ENCODE results near the gene TMEM87A. TPM values are rescaled to one million over a fixed set of nuclear protein-coding genes. Genes with fewer than 3 reads are reported as not detected.

Gene TMEM87A
- total RNA-seq, 1 donor from 2014 or later, result 79.1 TPM

DNA sequence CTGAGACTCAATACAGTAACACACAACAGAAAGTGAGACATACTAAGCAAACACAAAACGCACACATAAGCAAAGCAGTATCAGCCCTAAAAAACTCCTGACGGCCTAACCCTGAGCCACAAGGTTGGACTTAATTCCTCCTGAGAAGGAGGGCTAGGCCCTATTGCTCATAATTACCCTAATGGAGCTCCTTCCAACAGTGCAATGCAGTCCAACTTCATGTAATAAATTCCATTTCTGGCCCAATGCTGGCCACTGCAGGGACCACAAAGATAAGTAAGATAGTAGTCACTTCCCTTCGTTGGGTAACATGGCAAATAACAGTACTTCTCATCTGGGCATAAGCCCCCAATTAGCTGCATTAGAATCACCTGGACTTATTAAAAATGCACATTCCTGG is 69.3 kb downstream of the TMEM87A start:
- DNase-seq, result no peak

DNA sequence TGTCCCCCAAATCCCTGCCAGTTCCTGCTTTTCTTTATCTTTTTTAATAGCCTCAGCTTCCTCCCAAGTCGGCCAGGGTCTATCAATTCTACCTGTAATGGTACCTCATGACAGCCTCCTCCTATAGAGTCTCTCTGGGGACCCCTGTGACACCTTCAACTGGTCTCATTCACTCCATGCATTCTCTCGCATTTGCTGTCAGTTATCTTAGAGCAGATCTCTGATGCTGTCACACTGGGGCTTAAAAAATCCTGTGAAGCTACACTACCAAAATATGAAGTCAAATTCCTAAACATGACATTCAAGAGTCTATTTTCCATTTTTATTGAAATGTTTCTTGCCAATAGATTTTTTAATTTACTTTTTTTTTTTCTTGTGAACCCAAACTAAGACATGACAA is 70.6 kb downstream of the TMEM87A start:
- no peak for DNase-seq

DNA sequence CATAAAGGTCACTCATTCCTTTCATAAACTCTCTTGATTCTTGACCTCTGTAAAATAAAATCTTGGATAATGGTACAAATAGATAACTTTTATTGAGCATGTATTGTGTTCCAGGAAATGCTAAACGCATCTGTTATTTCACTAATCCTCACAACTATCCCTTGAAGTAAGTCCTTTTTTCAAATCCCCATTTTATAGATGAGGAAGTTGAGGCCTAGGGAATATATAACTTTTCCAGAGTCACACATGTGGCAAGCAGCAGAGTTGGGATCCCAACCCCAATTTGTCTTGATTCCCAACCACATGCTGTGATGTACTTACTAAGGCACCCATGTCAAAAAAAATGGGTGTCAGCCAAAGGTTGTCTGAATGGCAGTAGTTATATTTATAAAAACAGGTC is 71.4 kb downstream of the TMEM87A start:
- DNase-seq, result no peak

DNA sequence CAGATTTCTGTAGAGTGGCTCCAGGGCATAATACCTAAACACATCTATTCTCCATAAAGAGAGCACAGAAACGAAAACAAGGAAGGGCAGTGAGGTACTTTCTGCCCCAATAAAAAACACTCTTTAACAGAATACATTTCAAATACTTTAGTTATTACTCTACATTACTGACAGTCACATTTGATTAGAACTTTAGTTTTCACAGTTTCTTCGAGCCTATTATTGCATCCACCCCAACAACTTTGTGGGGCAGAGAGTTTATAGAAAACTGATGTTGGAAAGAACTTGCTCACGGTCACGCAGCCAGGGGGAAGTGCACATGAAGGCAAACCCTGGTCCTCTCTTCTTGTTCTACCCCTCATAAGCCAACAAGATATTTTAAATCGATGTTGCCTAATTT is 74.1 kb downstream of the TMEM87A start:
- no peak for DNase-seq

DNA sequence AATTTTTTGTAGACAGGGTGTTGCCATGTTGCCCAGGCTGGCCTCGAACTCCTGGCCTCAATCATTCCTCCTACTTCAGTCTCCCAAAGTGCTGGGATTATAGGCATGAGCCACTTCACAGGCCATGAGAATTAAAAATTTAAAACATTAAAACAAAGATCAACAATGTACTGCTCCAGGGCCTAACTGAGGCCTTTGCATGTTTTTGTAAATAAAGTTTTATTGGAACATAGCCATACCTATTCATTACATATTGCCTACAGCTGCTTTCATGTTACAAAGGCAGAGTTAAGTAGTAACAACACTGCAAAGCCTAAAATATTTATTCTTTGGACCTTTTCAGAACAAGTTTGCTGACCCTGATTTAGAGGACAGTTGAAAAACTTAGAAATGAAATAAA is 74.7 kb downstream of the TMEM87A start:
- no peak for DNase-seq

DNA sequence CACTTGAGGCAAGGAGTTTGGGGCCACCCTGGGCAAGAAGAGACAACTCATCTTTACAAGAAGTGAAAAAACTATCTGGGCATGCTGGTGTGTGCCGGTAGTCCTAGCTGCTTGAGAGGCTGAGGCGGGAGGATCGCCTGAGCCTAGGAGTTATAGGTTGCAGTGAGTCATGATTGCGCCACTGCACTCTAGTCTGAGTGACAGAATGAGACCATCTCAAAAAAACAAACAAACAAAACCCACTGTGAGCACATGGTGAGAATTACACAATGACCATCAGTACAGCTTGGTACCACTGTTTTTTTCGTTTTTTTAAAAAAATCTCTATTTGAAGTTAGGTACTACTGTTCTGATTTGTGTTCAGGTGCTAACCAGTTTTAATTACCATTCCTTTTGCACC is 78.7 kb downstream of the TMEM87A start:
- no peak for DNase-seq

DNA sequence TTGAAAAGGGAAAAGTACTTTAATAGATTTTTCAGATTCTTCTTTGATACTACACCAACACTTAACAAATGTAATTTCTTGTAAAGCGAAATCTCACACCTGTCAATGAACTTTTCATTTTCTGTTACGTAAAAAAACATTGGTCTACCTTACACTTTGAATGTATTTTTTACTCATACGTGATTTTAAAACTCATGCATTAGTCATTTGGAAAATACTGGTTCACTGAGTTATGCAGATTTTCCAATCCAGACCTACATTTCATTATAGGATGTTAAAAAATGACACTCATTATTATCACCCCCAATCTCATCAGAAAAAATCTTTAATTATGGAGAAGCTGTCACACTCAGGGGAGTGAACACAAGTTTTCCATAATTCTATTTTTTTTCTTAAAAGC is 79.8 kb downstream of the TMEM87A start:
- no peak for DNase-seq

DNA sequence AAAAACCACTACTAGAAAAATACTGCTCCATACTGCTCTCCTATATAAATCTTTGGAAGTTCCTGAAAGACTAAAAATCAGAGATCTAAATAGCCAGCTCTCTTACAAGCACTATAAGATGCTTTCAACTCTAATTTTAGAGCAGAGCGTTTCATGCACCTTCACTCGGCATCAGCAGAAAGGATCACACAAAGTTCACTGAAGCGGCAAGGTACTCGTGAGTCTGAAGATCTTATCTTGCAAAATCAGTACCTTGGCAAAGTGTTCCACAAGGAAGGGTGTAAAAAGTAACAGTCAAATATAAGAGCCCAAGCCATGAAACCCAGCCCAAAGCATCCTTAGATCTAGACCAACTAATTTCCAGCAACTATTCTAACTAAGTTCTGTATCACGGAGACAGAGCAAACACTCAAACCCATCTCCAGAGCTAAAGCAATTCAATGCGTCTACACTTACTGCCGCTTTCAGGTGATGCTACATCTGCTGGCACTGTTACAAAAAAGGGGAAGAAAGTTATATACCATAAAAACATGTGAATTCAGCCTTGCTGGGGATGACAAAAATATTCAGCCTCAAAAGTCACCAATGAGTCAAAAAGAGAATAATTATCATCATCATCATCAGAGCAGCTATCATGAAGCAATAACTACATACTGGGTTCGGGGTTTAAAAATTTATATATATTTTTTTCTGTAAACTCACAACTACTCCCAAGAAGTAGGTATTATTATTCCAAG is 81.5 kb downstream of the TMEM87A start:
- no peak for DNase-seq

DNA sequence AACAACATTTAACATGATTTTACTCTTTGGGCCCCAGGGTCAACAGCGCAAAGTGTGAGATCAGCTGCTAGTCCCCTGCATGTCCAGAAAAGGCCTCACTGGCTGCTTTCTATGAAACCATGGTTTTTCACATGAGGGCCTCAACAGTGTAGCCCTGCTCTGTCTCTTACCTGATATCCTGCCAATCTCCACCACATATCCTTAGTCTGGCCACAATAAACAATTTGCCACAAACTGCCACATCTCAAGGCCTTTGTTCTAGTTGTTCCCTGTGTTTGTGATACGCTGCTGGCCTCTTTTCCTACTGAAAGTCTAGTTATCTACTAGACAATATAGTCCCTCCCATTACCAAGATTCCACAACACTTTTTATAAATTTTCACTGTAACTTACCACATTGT is 82.9 kb downstream of the TMEM87A start:
- no peak for DNase-seq

DNA sequence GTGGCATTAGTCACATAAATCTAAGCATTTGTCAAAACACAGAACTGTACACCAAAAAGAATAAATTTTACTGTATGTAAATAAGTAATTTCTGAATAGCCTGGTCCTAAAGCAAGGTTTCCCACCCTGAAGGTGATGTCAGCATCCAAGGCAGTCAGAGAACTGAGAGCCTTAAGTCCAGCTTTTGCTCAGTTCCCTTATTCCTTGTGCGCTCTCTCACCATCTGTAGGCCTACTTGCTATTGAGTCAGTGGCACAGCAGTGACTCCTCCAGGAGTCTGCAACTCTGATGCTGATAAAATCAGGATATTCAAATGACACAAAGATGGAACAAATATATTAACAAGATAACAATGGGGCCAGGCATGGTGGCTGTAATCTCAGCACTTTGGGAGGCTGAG is 87.4 kb downstream of the TMEM87A start:
- no peak for DNase-seq

DNA sequence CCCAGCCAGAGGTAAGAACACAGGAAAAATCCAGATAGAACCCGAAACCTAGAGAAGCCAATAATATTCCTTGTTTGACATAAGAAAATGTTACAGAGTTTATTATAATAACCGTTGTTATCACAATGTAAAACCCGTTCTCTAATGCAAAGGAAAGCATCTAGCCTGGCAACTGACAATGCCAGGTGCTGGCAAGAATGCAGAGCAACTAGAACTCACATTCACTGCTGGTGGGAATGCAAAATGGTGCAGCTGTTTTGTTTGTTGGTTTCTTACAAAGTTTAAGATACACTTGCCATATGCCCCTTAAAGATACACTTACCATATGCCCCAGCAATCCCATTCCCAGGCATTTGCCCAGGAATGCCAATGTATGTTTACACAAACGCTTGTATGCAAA is 88.5 kb downstream of the TMEM87A start:
- DNase-seq, result peak; percentile 60

DNA sequence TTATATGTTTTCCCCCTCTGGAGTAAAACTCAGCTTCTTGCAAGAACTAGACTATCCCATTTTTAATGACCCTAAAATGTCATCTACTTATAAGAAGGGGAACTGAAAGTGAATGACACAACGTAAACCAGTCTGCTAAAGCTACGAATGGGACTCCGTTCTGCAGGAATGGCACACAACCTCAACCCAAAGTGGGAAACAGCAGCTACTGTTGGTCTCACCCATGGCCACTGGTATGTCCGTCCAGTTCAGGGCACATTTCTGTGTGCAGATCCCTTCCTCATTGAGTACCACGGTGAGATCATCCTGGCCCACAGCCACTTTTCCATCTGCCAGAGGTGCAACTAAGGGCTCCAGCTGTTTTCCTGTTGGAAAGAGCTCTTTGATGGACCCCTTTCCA is 88.9 kb downstream of the TMEM87A start:
- peak; percentile 35 for DNase-seq

DNA sequence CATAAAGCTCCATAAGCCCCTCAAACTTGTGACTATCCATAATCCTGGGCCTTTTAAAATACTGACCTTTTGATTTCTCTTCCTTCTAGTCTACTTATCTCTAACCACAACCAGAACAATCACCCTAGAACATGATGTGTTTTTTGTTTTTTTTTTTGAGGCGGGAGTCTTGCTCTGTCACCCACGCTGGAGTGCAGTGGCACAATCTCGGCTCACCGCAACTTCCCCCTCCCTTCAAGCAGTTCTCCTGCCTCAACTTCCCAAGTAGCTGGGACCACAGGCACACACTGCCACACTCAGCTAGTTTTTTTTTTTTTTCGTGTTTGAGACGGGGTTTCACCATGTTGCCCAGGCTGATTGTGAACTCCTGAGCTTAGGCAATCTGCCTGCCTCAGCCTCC is 90.3 kb downstream of the TMEM87A start:
- DNase-seq, result no peak

DNA sequence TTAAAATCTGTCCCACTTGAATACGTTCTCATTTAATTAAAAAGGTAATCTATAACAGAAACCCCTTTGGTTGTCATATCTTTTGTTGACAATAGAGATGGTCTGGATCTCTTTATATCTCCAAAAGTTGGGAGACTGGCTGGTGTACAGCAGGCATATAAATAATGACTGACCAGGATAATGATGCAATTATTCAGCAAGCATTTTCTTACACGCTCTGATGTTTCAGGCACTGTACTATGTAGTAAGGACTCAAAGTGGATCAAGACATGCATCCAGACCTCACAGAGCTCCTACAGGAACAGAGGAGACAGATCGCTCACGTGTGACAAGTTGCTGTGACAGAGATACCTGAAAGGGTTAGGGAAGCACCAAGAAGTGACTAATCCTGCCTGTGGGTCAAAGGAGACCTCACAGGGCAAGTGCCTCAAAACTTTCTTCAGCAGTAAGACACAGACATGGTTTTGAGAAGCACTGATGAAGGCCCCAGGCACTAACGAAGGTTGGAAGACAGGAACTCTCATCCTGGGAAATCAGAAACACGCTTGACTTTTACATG is 90.8 kb downstream of the TMEM87A start:
- no peak for DNase-seq

DNA sequence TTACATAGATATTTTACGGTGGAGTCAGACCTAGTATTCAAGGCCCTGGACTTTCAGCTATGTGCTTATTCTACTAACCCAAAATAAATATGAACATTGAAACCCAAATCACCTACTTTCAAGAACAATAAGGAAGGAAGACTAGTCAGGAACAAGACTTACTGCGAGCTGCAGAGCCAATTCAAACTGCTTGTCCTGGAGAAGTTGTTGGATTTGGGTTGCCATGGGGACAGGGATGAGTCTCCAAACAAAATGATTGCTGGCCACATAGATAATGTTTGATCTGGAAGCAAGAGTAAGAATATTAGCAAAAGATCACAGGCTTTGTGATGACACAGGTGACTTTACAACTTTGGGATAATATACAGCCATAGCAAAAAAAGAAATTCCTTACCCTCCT is 95.2 kb downstream of the TMEM87A start:
- no peak for DNase-seq

DNA sequence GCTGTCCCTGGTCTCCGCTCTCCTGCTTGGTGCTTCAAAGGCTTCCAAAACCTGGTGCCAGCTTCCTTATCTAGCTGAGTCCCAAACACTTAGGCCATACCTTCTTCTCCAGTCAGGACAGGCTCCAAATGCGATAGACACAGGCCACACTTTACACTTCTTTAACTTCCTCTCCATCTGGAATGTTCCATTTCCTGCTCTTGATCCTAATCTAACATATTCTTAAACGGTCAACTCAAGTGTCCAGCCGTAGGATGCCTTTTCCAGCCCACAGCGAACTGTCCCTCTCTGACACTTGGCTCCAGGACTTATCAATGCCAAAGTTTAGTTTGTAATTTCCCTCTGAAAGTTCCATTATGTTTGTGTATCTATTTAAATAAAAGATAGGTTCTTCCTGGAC is 97.6 kb downstream of the TMEM87A start:
- no peak for DNase-seq

DNA sequence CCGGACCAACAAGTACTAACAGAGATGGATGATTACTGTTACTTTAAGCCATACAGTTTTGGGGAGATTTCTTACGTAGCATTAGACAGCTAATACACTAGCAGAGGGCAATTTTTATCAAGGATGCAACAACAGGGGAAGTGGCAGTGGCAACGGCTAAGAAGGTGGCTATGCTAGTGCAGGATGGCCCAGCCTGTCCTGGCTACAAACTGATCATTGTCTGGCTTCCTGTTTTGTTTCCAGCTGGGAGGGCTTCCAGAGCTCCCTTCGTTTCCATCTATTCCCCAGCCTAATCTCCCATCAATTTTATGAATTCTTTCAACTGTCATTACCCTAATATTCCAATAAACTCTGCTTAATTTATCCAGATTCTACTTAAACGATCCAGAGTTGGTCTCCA is 100.8 kb downstream of the TMEM87A start:
- DNase-seq, result no peak

DNA sequence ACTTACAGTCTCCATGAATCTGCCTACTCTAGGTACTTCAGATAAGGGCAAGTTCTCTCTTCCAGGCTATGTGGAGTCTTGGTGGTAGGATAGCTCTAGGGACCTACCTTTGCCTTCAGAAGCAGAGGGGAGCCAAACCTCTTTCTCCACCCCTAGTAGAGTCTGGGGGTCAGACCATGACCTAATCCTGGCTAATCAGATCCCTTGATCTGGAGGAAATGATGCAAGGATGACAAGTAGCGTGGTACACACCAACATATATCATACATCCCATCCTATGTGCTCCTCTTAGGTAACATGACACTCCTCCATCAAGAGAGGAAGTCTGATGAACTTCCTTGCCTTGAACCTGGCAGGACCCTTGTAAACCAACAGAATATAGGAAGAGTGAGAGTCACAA is 101.4 kb downstream of the TMEM87A start:
- DNase-seq, result no peak

DNA sequence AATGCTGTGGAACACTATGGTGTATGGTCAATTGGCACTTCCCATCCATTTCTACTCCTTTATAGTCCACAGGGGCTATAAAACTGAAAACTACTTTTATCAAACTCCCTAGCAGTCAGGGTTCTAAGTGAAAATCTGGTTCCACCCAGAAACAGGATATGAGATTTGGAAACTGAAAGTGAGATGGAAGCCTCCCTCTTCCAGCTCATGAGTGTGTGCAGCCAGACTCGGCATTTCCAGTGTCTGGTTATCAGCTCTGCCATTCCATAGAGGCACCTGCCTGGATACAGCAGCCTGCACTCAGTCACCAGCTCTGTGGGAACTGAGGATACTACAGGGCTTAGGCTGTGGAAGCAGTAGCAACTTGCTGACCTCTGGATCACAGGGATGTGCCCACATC is 102.1 kb downstream of the TMEM87A start:
- no peak for DNase-seq

DNA sequence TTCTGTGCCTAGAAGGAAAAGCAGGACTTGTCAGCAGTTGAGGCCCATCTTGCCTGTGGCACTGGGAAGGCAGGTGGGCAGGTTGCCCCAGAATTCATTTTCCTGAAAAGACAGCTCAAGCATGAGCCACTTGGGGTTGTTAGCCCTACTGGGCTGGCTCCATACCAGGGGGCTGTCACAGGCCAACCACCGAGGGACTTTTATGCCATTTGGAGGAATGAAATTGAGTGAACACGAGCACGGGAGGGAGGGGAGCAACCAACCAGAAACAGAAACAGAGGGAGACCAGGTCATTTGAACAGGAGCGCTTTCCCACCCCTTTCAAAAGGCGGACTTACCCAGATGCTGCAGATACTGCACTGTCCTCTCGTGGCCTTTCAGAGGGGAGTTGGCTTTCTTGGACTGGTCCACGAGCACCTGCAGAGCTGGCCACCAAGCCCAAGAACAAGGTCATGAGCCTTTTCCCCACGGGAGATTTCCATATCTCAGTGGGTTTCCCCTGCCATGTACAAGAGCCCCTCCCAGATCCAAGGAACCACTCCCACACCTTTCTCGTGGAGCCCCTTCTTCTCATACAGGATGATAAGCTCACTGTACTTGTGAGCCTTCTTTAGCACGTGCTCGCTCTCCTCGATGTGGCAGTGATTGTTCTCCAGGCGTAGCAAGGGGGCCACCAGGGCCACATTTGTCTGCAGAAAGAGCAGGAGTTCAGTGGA is 106.8 kb downstream of the TMEM87A start:
- DNase-seq, result no peak

DNA sequence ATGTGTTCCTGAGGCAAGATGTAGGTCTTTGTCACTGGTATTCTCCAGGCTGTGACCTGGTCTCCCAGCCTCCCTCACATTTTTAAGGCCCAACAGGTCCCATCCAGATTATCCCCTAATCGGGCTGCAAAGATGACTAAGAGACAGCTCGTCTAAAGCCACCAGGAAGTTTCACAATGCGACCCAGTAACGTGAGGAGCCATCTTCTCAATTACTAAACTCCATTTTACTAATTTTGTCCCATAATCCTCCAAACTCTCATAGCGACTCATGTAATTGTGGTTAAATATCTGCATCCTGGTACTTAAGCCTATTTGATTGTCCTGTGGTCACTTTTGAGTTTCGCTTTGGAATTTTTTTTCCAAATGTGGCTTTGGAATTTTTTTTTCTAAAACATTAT is 108.1 kb downstream of the TMEM87A start:
- DNase-seq, result no peak

DNA sequence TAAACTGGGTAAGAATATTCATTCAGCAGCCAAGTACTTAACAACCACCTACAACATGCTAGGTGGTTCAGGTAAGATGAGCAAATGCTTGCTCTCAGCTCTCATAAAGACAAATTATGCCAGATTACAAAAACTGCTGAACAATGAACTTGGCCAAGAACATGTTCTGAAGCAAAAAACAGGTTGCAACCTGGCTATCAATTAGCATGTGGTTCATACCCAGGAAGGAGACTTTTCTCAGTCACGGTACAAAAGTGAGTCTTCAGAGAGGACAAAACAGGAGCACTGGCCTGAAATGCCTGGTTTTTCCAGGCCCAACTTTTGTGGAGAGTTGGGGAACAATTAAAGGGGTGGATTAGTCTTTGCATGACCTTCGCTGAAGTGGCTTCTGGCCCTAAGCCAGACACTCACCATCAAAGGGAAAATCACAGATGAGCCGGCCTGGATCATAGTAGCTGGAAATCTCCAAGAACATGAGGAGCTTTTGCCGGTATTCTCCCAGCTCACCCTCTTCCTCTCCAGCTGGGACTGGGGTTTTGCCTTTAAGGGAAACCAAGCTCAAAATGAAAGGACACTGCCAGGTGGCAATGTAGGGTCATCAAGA is 109.2 kb downstream of the TMEM87A start:
- no peak for DNase-seq

DNA sequence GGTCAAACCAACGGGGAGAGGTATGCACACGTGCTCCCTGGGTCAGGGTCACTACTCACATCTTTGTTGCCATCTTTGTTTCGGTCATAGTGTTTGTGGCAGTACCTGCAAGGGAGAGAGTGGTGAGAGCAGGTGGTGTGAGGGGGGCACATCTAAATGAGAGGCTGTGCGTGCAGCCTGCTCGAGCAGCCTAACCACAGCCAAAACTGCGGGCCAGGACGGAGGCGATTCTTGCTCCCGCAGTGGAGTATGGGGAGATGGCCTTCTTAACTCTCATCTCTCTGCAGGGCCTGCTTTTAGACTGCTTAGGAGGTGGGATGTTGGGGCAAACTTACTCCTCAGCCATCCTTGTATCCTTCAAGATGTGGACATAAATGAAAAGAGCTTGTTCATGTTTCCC is 109.9 kb downstream of the TMEM87A start:
- no peak for DNase-seq

All from tongue (tissue), 2 donors.